Activated gamma-delta T cell (primary cell): ENCODE results near the gene STK11IP.

Experiments used
- DNase-seq: peaks from one replicate; lab custom pipeline; 2025; lab: John Stamatoyannopoulos, UW
- total RNA-seq, 2 donors: gene quantifications; one replicate each; lab custom pipeline; 2026; lab: John Stamatoyannopoulos, UW

STK11IP gene, protein sequence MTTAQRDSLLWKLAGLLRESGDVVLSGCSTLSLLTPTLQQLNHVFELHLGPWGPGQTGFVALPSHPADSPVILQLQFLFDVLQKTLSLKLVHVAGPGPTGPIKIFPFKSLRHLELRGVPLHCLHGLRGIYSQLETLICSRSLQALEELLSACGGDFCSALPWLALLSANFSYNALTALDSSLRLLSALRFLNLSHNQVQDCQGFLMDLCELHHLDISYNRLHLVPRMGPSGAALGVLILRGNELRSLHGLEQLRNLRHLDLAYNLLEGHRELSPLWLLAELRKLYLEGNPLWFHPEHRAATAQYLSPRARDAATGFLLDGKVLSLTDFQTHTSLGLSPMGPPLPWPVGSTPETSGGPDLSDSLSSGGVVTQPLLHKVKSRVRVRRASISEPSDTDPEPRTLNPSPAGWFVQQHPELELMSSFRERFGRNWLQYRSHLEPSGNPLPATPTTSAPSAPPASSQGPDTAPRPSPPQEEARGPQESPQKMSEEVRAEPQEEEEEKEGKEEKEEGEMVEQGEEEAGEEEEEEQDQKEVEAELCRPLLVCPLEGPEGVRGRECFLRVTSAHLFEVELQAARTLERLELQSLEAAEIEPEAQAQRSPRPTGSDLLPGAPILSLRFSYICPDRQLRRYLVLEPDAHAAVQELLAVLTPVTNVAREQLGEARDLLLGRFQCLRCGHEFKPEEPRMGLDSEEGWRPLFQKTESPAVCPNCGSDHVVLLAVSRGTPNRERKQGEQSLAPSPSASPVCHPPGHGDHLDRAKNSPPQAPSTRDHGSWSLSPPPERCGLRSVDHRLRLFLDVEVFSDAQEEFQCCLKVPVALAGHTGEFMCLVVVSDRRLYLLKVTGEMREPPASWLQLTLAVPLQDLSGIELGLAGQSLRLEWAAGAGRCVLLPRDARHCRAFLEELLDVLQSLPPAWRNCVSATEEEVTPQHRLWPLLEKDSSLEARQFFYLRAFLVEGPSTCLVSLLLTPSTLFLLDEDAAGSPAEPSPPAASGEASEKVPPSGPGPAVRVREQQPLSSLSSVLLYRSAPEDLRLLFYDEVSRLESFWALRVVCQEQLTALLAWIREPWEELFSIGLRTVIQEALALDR
- 68.1 to 72.2 reads per million in 2 donors for total RNA-seq

DNA sequence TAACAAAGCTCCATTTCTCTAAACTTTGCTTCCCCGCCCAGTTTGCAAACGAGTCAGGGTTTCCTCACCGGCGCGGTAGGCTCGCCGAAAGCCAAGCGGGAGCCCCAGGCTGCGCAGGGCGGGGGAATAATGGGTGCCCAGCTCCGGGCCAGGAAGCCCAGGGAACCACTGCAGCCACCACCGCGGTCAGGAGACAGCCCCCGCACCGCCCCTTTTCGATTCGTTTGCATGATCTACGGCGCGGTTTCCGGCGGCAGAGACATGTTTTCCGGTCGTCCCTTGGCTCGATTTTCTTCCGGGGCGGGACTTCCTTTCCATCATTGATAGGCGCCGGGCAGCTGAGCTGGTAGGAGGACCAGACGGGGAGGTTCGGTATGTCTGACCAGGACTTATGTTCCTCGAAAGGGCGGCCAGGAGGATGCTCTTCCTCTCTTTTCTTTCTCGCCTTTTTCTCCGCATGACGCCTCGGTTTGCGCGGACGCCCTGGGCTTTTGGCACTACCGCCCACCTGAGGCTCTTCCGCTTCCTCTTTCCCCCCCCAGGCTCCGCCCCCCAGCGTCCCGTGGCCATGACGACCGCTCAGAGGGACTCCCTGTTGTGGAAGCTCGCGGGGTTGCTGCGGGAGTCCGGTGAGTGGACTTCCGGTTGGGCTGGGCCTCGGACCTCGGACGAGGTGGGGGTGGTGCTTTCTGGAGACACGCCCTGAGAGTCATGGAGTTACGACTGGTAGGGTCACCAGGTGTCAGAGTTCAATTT lies at the start of gene STK11IP:
STK11IP (plus strand) TSS at position 306 of the 756 bp plus-strand sequence; CDS start at position 569, 263 bp downstream.
- DNase-seq: peak; percentile 74

DNA sequence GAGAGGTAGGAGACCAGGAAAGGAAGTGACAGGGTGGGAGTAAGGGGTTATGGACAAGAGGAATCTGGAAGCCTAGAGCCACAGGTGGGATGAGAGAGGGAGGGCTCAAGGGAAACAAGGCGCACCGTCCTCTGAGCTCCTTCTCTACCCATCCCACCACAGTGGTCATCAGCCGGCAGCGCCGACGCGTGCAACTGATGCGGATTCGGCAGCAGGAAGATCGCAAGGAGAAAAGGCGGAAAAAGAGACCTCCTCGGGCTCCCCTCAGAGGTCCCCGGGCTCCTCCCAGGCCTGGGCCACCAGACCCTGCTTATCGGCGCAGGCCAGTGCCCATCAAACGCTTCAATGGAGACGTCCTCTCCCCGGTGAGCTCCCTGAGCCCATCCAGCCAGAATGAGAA lies 48.7 kb upstream of the STK11IP start:
- no peak for DNase-seq

DNA sequence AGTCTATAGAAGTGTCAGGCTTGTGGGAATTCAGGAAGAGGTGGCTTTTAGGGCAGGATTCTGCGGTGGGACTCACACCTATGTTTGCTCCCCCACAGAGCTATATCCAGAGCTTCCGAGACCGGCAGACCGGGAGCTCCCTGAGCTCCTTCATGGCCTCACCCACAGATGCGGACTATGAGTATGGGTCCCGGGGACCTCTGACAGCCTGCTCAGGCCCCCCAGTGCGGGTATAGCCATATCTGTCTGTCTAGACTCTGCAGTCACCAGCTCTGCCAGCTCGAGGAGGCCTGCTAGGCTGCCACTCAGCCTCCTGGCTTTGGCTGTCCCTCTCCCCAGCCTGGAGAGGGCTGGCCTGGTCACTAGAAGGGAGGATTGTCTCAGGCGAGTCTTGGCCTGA lies 48.0 kb upstream of the STK11IP start:
- no peak for DNase-seq

DNA sequence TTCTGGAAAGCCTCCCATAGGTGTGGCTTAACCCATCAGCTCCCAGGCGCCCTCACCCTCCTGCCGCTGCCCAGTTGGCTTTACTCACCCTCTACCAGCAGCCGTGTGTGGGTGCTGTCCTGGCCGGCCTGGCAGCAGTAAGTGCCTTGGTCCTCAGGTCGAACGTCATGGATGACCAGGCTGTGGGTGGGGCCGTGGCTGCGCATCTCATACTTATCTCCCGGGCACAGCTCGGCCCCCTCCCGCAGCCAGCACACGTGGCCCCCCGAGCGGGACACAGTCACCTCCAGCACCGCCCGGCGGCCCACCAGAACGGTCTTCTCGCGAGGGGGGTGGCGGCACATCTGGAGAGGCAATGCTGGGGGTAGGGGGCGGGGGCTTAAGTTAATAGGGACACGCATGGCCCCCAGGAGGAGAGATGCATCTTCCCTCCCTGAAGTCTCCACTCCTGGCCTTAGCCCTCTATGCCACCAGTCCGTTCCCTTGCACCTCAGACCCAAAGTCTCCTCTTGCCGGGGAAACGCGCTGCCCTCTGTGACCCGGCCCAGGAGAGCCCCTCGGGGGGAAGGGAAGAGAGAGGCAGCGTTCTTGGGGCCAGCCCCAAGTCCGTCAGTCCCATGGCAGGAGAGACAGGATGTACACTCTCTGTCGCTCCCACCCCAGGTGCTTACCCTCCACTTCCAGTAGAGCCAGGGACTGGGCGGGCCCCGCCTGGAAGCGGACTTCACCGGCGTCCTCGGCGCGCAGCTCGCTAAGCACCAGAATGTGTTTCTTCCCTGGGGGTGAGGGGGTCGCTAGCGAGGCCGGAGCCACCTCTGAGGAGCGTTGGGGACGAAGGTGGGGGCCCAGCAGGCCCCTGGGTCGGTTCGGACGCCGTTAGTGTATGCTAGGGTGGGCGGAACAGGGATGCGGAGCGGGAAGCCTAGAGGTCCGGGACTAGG lies 45.9 kb upstream of the STK11IP start:
- no peak for DNase-seq

DNA sequence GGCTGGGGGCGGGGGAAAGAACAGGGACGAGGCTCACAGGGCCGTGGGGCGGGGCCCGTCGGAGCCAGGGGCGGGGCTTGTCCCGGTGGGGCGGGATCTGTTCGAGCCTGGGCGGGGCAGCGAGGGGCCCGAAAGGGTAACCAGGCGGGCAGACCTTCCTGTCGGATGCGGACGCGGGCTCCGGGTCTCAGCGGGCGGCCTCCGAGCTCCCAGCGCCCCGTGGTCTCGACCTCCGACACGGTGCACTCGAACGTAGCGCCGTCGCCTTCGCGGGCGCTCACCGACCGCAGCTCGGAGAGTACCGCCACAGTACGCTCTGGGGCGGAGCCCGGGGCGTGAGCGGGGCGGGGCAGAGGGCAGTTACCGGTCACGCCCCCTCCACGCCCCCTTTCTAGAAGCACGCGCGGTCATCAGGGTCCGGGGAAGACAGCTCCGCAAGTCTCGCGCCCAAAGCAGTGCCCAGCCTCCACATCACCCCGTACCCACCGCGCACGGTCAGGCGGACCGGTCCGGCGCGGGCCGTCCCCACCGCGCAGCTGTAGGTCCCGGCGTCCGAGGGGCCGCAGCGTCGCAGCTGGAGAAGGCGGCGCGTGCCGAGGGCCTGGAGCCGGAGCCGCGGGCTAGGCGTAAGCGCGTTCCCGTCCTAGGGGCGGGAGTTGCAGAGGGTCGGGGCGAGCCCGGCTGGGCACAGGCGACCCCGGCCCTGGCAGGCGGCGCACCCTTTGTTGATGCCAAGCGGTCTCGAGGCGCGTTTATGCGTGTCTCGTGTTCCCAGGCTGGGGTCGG lies 45.1 kb upstream of the STK11IP start:
- DNase-seq: peak; percentile 62

DNA sequence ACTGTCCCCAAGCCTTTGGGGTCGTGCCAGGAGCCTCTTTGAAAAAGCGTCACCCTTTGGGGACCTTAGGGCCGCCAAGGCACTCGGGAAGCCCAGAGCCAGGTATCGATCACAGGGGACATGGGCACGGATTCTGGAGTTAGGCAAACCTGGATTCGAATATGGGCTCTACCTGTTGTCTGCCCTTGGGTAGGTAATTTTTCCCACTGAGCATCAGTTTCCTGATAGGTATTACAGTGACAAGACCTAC lies 44.6 kb upstream of the STK11IP start:
- no peak for DNase-seq

DNA sequence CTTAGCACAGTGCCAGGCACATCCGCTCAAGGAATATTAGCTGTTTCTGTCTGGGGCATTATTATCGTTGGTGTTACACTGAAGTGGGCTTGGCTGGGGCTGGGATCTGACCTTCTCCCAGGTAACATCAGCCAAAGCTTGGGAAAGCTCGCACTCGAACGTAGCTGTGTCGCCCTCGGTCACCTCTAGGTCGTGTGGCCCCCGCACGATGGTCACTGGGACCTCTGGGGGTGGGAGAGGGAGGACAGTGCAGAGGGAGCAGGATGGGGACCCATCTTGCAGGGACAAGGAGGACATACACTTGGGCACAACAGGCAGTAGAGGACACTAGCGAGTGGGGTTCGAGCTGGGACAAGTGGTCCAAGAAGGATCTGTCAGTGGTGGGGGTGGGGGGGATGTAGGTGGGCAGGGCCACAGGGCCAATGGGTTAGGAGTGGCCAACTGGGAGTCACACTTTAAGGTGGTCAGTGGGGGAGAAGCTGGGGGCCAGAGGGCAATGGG lies 44.1 kb upstream of the STK11IP start:
- DNase-seq: no peak

DNA sequence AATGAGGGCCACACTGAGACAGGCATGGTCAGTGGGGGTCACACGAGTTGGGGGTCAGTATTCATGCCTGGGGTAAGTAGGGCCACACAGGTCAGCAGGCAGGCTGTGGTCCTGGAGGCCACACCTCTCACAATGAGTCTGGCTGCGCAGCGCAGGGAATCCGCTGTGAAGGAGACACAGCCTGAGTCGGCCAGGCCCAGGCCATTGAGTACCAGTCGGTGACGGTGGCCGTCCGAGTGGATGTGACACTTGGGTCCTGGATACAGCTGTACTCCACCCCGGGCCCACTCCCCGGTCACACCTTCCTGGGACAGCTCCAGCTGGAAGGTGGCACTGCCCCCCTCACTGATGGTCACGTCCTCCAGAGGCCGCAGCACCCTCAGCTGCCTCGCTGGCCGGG lies 43.3 kb upstream of the STK11IP start:
- DNase-seq: no peak

DNA sequence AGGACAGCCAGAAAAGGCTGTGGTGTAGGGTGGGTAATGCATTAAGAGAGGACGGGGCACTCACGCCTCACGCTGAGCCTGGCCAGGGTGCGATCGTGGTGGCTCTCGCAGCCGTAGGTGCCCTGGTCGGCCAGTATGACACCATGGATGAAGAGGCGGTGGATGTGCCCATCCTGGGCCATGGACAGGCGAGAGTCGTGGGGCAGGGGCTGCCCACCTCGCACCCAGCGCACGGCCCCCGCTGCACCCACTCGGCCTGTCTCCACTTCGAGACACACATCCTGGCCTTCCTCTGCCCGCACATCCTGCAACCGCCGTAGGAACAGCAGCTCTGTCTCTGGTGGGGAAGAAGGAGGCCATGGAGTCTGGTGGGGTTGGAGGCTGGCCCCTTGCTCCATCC lies 41.7 kb upstream of the STK11IP start:
- DNase-seq: no peak

DNA sequence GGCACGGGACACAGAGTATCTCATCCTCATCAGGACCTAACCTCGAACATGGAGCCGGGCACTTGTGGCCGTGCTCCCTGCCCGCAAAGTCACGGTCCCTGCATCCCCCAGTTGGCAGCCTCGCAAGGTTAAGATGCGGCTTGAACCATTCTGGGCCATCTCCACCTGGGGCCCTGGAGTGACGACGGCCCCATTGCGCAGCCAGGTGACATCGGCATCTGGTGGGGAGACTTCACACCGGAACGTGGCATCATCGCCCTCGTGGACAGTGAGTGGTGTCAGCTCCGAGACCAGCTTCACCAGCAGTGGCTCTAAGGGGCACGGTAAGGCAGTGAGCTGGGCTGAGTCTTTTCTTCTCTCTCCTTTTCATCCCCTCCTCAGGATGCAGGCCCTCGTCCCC lies 41.2 kb upstream of the STK11IP start:
- no peak for DNase-seq

DNA sequence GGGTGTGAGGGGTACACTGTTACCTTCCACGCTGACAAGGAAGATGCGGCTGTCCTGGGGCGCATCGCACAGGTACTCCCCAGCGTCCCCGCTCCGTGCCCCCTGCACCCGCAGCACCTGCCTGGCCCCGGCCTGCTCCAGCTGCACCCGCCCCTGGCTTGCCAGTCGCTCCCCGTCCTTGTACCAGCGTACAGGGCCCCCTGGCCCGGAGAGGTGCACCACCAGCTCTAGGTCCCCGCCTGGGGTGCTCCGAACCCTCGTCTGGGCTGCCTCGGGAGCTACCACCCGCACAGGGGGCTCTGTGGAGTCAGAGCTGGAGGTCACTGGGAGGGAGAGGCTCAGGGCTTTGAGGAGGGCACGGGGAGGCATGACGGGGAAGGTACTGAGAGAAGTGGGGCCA lies 40.3 kb upstream of the STK11IP start:
- DNase-seq: no peak

DNA sequence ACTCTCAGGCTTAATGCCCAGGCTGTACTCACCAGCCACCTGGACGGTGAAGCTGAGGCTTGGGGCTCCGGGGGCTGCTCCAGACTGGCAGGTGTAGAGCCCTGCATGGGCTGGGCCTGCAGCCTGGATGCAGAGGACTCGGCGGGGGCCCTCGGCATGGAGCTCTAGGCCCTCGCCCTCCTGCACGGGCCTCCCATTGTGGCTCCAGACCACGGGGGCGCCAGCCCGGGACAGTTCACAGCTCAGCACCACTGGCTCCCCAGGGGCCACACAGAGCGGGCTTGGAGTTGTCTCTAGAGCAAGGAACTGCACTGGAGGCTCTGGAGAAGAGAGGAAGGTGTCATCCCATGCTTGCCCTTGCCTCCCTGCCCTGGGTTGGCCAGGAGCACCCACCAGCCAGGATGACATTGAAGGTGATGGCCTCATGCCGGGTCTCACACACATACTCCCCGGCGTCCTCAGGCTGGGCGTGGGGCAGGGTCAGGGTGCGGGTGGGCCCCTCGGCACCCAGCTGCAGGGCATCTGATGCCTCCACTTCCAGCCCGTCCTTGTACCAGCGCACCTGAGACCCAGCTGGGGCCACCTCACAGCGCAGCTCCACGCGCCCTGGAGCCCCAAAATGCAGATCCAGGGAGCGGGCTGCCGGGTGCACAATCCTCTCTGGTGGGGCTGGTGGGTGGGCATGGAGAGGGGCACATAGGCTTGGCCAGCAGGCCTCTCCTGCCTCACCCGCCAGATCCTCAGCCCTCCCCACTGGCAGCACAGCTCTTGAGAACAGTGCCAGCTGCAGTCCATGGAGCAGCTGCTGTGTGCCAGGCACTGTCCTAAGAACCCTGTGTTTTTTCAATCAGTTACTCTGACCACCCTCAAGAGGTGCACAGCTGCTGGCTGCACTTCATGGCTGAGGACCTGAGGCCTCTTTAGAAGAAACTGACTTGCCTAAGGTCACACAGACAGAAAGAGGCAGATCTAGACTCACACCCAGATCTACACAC lies 39.6 kb upstream of the STK11IP start:
- no peak for DNase-seq

DNA sequence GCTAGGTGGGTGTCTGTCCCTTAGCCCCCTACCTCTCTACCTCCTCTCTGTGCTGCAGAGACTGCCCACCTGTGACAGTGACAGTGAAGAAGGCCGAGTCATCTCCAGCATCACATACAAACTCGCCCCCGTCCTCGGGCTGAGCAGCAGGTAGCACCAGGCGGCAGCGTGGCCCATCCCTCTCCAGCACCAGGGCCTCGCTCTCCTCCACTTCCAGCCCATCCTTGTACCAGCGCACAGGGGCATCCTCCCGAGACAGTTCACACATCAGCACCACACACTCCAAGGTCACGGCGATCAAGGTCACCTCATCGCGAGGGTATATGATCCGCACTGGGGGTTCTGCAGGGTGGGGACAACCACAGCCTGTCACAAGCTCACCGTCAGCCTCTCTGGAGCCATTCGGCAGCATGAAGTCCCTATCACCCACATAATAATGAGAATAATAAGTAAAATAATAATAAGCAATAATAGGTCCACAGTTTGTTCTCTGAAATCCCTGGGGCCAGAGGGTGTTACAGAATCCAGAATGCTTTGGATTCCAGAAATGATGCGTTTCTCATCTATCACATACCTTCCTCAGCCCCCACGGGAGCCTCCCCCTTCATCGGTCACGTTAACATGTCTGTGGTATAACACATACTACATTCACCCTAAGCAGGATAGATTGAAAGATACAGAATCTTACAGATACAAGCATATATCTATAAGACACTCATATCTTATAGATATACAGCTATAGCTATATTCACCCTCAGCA lies 38.3 kb upstream of the STK11IP start:
- DNase-seq: no peak

DNA sequence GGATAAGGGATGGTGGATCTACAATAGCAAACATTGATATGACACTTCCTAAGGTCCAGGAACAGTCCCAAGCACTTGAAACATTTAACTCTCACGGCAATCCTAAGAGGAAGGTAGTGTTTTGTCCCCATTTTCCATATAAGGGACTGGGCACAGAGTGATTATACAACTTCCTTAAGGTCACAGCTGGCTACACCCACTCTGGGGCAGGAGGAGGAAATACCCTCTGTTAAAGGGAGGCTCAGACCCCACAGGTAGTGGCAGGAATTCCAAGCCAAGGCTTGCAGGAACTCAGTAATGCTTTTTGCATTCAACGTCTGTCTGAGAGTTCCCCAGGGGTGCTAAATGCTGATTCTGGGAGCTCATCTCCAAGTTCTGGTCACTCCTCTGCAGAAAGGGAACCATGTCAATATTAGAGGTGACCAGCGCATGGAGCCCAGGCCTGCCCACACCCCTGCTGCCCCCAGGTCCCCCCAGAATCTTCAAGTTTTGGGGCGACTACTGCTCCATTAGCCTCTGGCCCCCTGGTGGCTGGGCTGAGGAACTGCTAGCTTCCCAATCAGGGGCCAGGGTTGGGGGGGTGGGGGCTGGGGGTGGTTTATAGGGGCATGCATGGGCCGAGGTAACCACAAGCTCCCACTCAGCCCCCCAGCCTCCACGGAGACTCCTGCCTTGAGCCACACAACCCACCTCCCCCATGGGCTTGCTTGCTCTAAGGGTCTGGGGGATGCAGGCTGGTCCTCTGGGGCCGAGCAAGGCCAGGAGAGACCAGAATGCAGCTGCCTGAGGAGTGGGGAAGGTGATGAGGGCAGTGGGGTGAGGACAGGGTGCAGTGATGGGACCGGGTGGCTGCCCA lies 37.4 kb upstream of the STK11IP start:
- DNase-seq: no peak

DNA sequence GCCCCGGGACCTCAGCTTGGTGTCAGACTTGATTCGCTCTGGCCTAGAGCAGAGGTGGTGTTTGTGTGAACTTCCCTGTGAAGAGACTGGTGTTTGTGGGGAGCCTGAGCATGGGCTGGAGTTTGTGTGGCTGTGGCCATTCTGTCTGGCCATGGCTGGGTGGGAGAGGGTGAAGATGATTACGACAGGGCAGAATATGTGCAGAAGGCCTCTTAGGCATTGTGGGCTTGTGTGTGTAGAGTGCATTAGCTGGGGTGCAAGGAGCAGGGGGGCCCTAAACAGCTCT lies 36.8 kb upstream of the STK11IP start:
- DNase-seq: no peak

DNA sequence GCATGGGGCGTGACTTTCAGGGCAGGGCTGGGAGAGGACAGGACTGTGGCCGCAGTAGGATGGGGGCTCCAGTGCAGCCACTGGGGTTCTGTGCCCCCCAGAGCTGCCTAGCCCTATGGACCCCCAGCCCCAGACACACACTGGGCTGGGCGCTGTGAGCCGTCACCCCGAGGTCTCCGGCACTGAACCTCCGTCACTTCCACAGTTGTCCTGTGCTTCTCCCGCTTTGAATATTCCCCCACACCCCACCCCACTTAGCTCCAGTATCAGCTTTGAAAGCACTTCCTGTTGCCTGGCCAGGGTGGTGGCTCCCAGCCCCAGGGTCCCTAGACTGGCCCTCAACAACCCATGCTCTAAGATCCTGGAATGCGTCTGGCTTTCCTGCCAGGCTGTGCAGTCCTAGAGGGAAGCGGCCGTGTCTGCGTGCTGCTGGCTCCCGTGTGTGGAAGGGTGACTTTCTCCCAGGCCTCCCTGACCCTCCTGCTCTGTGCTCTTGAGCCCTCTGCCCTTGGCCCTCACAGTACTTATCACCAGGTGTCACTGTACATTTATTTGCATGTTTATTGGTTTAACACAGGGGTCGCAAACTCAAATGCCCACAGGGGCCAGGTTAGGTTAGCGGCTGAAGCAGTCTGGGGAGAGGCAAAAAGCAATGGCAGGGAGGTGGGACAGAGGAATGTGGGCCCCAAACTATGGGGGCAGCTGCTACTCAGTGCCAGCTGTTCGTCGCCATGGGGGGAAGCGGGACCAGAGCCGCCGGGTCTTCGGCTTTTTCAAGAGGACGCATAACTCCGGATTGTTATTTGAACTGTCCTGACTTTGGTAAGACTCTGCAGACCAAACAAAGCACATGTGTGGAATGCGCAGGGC lies 36.2 kb upstream of the STK11IP start:
- DNase-seq: no peak
